H9 (cell line): Measurements from ENCODE around the gene MAST2. TPM values are rescaled to one million over a fixed set of nuclear protein-coding genes. Genes with fewer than 3 reads are reported as not detected.
A peak's percentile ranks its signal among the peaks of the same experiment; 100 is the strongest.

Source experiments
- DNase-seq: peaks from one replicate; pipeline ENCODE4 v3.0.0-alpha.2; 2017
- H2AFZ ChIP-seq: one replicate; pipeline ENCODE4 v1.6.1; 2013; ENCODE audit warnings: mild to moderate bottlenecking, low read length, control low read depth, moderate library complexity
- H2AK5ac ChIP-seq: 2 replicates; pipeline ENCODE4 v1.6.1; 2013; ENCODE audit warnings: low read length, control low read depth, mixed read lengths; ENCODE audit not compliant: insufficient read length
- H2BK120ac ChIP-seq: one replicate; pipeline ENCODE4 v1.6.1; 2013; ENCODE audit warnings: low read depth, mild to moderate bottlenecking, low read length, control low read depth, inconsistent platforms; ENCODE audit not compliant: poor library complexity, severe bottlenecking
- H2BK12ac ChIP-seq: 2 replicates; pipeline ENCODE4 v1.6.1; 2013; ENCODE audit warnings: low read length, control low read depth, mixed read lengths, low read depth; ENCODE audit not compliant: insufficient read length
- H2BK15ac ChIP-seq: 2 replicates; pipeline ENCODE4 v1.6.1; 2013; ENCODE audit warnings: low read depth, low read length, control low read depth
- H2BK20ac ChIP-seq: one replicate; pipeline ENCODE4 v1.6.1; 2013; ENCODE audit warnings: low read depth, mild to moderate bottlenecking, low read length, control low read depth, inconsistent platforms; ENCODE audit not compliant: poor library complexity, severe bottlenecking
- H2BK5ac ChIP-seq: 2 replicates; pipeline ENCODE4 v1.6.1; 2013; ENCODE audit warnings: low read length, control low read depth, mixed read lengths; ENCODE audit not compliant: insufficient read length
- H3K14ac ChIP-seq: 2 replicates; pipeline ENCODE4 v1.6.1; 2013; ENCODE audit warnings: low read length, control low read depth; ENCODE audit not compliant: insufficient read depth
- H3K18ac ChIP-seq: 2 replicates; pipeline ENCODE4 v1.6.1; 2013; ENCODE audit warnings: low read depth, mild to moderate bottlenecking, mixed read lengths, low read length, control low read depth; ENCODE audit not compliant: insufficient read length
- H3K23ac ChIP-seq: 2 replicates; pipeline ENCODE4 v1.6.1; 2013; ENCODE audit warnings: low read length, control low read depth, mixed read lengths, low read depth; ENCODE audit not compliant: insufficient read length
- H3K23me2 ChIP-seq: 2 replicates; pipeline ENCODE4 v1.6.1; 2013; ENCODE audit warnings: low read depth, mild to moderate bottlenecking, mixed read lengths, low read length, control low read depth; ENCODE audit not compliant: insufficient read length, poor library complexity, severe bottlenecking
- H3K27ac ChIP-seq: 2 replicates; pipeline ENCODE4 v1.5.1; 2013; ENCODE audit warnings: low read length, control low read depth, mixed read lengths, low read depth; ENCODE audit not compliant: insufficient read length
- H3K27me3 ChIP-seq: 2 replicates; pipeline ENCODE4 v1.6.1; 2013; ENCODE audit warnings: low read length, control low read depth, inconsistent platforms; ENCODE audit not compliant: insufficient read depth
- H3K4ac ChIP-seq: 2 replicates; pipeline ENCODE4 v1.6.1; 2013; ENCODE audit warnings: low read depth, mild to moderate bottlenecking, control low read depth, inconsistent platforms, low read length, moderate library complexity
- H3K4me1 ChIP-seq: 2 replicates; pipeline ENCODE4 v1.6.1; 2013; ENCODE audit warnings: low read length, control low read depth, inconsistent platforms; ENCODE audit not compliant: insufficient read depth
- H3K4me2 ChIP-seq: 2 replicates; pipeline ENCODE4 v1.6.1; 2013; ENCODE audit warnings: low read length, control low read depth, mixed read lengths; ENCODE audit not compliant: insufficient read length, insufficient read depth
- H3K56ac ChIP-seq: 2 replicates; pipeline ENCODE4 v1.6.1; 2013; ENCODE audit warnings: low read depth, mild to moderate bottlenecking, mixed read lengths, low read length, control low read depth; ENCODE audit not compliant: insufficient read length
- H3K79me1 ChIP-seq: 2 replicates; pipeline ENCODE4 v1.6.1; 2013; ENCODE audit warnings: low read depth, mild to moderate bottlenecking, moderate library complexity, low read length, control low read depth, inconsistent platforms; ENCODE audit not compliant: insufficient read depth, poor library complexity, severe bottlenecking
- H3K79me2 ChIP-seq: 2 replicates; pipeline ENCODE4 v1.6.1; 2013; ENCODE audit warnings: low read length, control low read depth, inconsistent platforms; ENCODE audit not compliant: insufficient read depth
- H3K9ac ChIP-seq: 2 replicates; pipeline ENCODE4 v1.6.1; 2013; ENCODE audit warnings: low read length, control low read depth, mixed read lengths; ENCODE audit not compliant: insufficient read length; ENCODE audit errors: extremely low read depth
- H3K9me3 ChIP-seq: one replicate; pipeline ENCODE4 v1.6.1; 2013; ENCODE audit warnings: low read depth, low read length, inconsistent platforms; ENCODE audit not compliant: control insufficient read depth
- H3T11ph ChIP-seq: one replicate; pipeline ENCODE4 v1.6.1; 2013; ENCODE audit warnings: mild to moderate bottlenecking, low read length, control low read depth, inconsistent platforms
- H4K20me1 ChIP-seq: one replicate; pipeline ENCODE4 v1.6.1; 2013; ENCODE audit not compliant: control insufficient read depth, insufficient read length, insufficient read depth
- H4K5ac ChIP-seq: 2 replicates; pipeline ENCODE4 v1.6.1; 2013; ENCODE audit warnings: low read depth, mild to moderate bottlenecking, mixed read lengths, low read length, control low read depth; ENCODE audit not compliant: insufficient read length
- H4K8ac ChIP-seq: replicated peaks from 2 replicates; pipeline ENCODE4 v1.6.1; 2013; ENCODE audit warnings: low read length, control low read depth, mixed read lengths, low read depth; ENCODE audit not compliant: insufficient read length
- H4K91ac ChIP-seq: 2 replicates; pipeline ENCODE4 v1.6.1; 2013; ENCODE audit warnings: low read depth, mild to moderate bottlenecking, moderate library complexity, mixed read lengths, low read length, control low read depth; ENCODE audit not compliant: insufficient read length
- H3K27ac Mint-ChIP-seq, 3 experiments: 2 replicates in 2 of 3; 3 replicates in 1 of 3; pipeline ENCODE4 v1.8.0; 2020 to 2021; ENCODE audit warnings: mixed read lengths in 3 of 3, mild to moderate bottlenecking in 1 of 3, moderate library complexity in 1 of 3
- H3K27me3 Mint-ChIP-seq: 2 replicates; pipeline ENCODE4 v1.8.0; 2021; ENCODE audit warnings: low read depth, mild to moderate bottlenecking, moderate library complexity, mixed read lengths
- H3K36me3 Mint-ChIP-seq, 3 experiments: 2 replicates in 2 of 3; 3 replicates in 1 of 3; pipeline ENCODE4 v1.8.0; 2020 to 2021; ENCODE audit warnings: low read depth in 3 of 3, mixed read lengths in 3 of 3; ENCODE audit not compliant: insufficient read depth in 1 of 3
- H3K4me1 Mint-ChIP-seq, 2 experiments: 2 replicates each; pipeline ENCODE4 v1.8.0; 2020; ENCODE audit warnings: mixed read lengths in 2 of 2
- H3K4me3 Mint-ChIP-seq, 2 experiments: 2 replicates in 1 of 2; 3 replicates in 1 of 2; pipeline ENCODE4 v1.8.0; 2020 to 2021; ENCODE audit warnings: mild to moderate bottlenecking in 2 of 2, mixed read lengths in 2 of 2, moderate library complexity in 1 of 2
- H3K9me3 Mint-ChIP-seq, 2 experiments: 2 replicates in 1 of 2; 3 replicates in 1 of 2; pipeline ENCODE4 v1.8.0; 2020; ENCODE audit warnings: mild to moderate bottlenecking in 2 of 2, mixed read lengths in 2 of 2, moderate library complexity in 1 of 2
- WGBS: extraction: QIAGEN DNeasy Blood & Tissue Kit; methylation state at CpG from one replicate; pipeline ENCODE4 v1.1.7; 2013; ENCODE audit warnings: missing lambda C conversion rate, low lambda C conversion rate, mixed read lengths; ENCODE audit not compliant: insufficient read length; ENCODE audit errors: extremely low coverage; 5-methylcytosine and 5-hydroxymethylcytosine counted together
- total RNA-seq: library from RNA; stranded (reverse); gene quantifications from 2 replicates; pipeline ENCODE4 v1.2.1, GENCODE V29; 2021
- TF ChIP-seq, protein P1 (sequence below): fragments of 200-600 bp; sonication (generic); conservative IDR thresholded peaks from 3 replicates; pipeline ENCODE4 v1.8.0; 2021; ENCODE audit warnings: antibody characterized with exemption, mild to moderate bottlenecking

MAST2 gene
- total RNA-seq, 1 experiment from 2014 or later, result 28.8 TPM

- H2AFZ ChIP-seq, result no peak overlapping the region
- H3T11ph ChIP-seq, result no peak overlapping the region
- H3K27ac ChIP-seq, result no peak overlapping the region
- no peak overlapping the region for H2BK20ac ChIP-seq
- Mint-ChIP-seq H3K27me3 (no peaks in the 10 kb centered on the region), H3K4me3 (no peak overlapping the region), H3K4me1 (peaks cover 9 to 12% of the 10 kb centered on the region in 2 experiments; a peak in 3 of 4 replicates), H3K27ac (peak overlapping the region in 1 of 3 experiments; percentile 78; a peak in 3 of 7 replicates), H3K36me3 (peaks cover 21 to 44% (median 34%) of the 10 kb centered on the region in 3 experiments; a peak in 6 of 7 replicates), H3K9me3 (no peaks in the 10 kb centered on the region)
- H3K79me1 ChIP-seq, result no peaks in the 10 kb centered on the region
- no peak overlapping the region for H2BK5ac ChIP-seq
- no peak overlapping the region for H3K4ac ChIP-seq
- DNase-seq, result peak; percentile 10
- no peak overlapping the region for H3K9ac ChIP-seq
- no peaks in the 10 kb centered on the region for H3K79me2 ChIP-seq
- H3K9me3 ChIP-seq, result no peaks in the 10 kb centered on the region
- no peak overlapping the region for H3K23ac ChIP-seq
- H2AK5ac ChIP-seq, result no peak overlapping the region
- H3K18ac ChIP-seq, result no peak overlapping the region
- no peaks in the 10 kb centered on the region for H4K20me1 ChIP-seq
- H3K4me2 ChIP-seq, result no peak overlapping the region
- no peak overlapping the region for H4K8ac ChIP-seq
- H3K4me1 ChIP-seq, result no peaks in the 10 kb centered on the region
- H3K56ac ChIP-seq, result no peak overlapping the region
- no peak overlapping the region for H2BK12ac ChIP-seq
- H2BK120ac ChIP-seq, result no peak overlapping the region
- WGBS, result no CpG with 5 or more reads among the region's 1 CpG
- H2BK15ac ChIP-seq, result no peak overlapping the region
- no peaks in the 10 kb centered on the region for H3K27me3 ChIP-seq
- no peak overlapping the region for H4K5ac ChIP-seq
- no peak overlapping the region for H3K14ac ChIP-seq
- TF ChIP-seq, protein P1, sequence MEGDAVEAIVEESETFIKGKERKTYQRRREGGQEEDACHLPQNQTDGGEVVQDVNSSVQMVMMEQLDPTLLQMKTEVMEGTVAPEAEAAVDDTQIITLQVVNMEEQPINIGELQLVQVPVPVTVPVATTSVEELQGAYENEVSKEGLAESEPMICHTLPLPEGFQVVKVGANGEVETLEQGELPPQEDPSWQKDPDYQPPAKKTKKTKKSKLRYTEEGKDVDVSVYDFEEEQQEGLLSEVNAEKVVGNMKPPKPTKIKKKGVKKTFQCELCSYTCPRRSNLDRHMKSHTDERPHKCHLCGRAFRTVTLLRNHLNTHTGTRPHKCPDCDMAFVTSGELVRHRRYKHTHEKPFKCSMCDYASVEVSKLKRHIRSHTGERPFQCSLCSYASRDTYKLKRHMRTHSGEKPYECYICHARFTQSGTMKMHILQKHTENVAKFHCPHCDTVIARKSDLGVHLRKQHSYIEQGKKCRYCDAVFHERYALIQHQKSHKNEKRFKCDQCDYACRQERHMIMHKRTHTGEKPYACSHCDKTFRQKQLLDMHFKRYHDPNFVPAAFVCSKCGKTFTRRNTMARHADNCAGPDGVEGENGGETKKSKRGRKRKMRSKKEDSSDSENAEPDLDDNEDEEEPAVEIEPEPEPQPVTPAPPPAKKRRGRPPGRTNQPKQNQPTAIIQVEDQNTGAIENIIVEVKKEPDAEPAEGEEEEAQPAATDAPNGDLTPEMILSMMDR, result no peak
- H3K23me2 ChIP-seq, result no peaks in the 10 kb centered on the region
- H4K91ac ChIP-seq, result no peak overlapping the region
These were observed 202.2 kb downstream of the MAST2 start for GRCh38 chr1:46005594-46005993.
